HG03469 (cell line): ENCODE measurements around the gene TMEM132E.
"Not testable (repeated sequence)": the region's sequence is repeated elsewhere in the genome, so short reads cannot be mapped to it uniquely, and the experiment has no call there.

Source experiments
- ATAC-seq: cut with Tn5 transposase; IDR thresholded peaks from one replicate; pipeline ENCODE4 v1.9.1; 2021; ENCODE audit warnings: mild to moderate bottlenecking, moderate library complexity, moderate number of reproducible peaks; ENCODE audit not compliant: unreplicated experiment

TMEM132E gene

GRCh38 chr17:34579017-34579946, at the start of gene TMEM132E:
TSS of gene TMEM132E (plus strand) at chr17:34579582. CDS start at chr17:34581077, 1,495 bp downstream.
- ATAC-seq = no peak

GRCh38 chr17:34530918-34531317, 48.5 kb upstream of the TMEM132E start:
- ATAC-seq = no peak

- no peak for ATAC-seq
Measured at GRCh38 chr17:34532281-34533065, 46.9 kb upstream of the TMEM132E start.

- ATAC-seq = no peak
Measured at GRCh38 chr17:34533806-34534527, 45.4 kb upstream of the TMEM132E start.

GRCh38 chr17:34537445-34537844, 41.9 kb upstream of the TMEM132E start:
- no peak for ATAC-seq

- ATAC-seq = not testable (repeated sequence)
Measured at GRCh38 chr17:34538582-34538981, 40.8 kb upstream of the TMEM132E start.

- no peak for ATAC-seq
Measured at GRCh38 chr17:34539881-34540280, 39.5 kb upstream of the TMEM132E start.

- ATAC-seq = no peak
Measured at GRCh38 chr17:34542700-34543336, 36.6 kb upstream of the TMEM132E start.

- ATAC-seq = no peak
Measured at GRCh38 chr17:34547453-34548063, 31.8 kb upstream of the TMEM132E start.

- ATAC-seq = no peak
Measured at GRCh38 chr17:34549966-34550365, 29.4 kb upstream of the TMEM132E start.

- ATAC-seq = no peak
Measured at GRCh38 chr17:34553907-34554306, 25.5 kb upstream of the TMEM132E start.

- no peak for ATAC-seq
Measured at GRCh38 chr17:34556384-34556783, 23.0 kb upstream of the TMEM132E start.

GRCh38 chr17:34556931-34557330, 22.5 kb upstream of the TMEM132E start:
- ATAC-seq = no peak

GRCh38 chr17:34561328-34561727, 18.1 kb upstream of the TMEM132E start:
- ATAC-seq = no peak

GRCh38 chr17:34562387-34562786, 17.0 kb upstream of the TMEM132E start:
- ATAC-seq = no peak

- ATAC-seq = no peak
Measured at GRCh38 chr17:34565713-34566112, 13.7 kb upstream of the TMEM132E start.

- ATAC-seq = no peak
Measured at GRCh38 chr17:34566201-34566600, 13.2 kb upstream of the TMEM132E start.

- ATAC-seq = no peak
Measured at GRCh38 chr17:34566873-34567272, 12.5 kb upstream of the TMEM132E start.

GRCh38 chr17:34567691-34568465, 11.5 kb upstream of the TMEM132E start:
- no peak for ATAC-seq
